Right ventricle myocardium superior (tissue), 1 donor: Measurements from ENCODE around the gene RGS4. TPM values are rescaled to one million over a fixed set of nuclear protein-coding genes. Genes with fewer than 3 reads are reported as not detected.

Experiments
- ATAC-seq: fragments of 200-7000 bp; cut with Tn5 transposase; one replicate; pipeline ENCODE4 v1.9.1; 2020; ENCODE audit warnings: mild to moderate bottlenecking; ENCODE audit not compliant: poor library complexity
- DNase-seq: peaks from one replicate; pipeline ENCODE4 v3.0.0-alpha.2; 2020
- intact Hi-C: fragments of 100-400 bp; cut with DNase I; formaldehyde crosslinking; loops from one replicate; pipeline ENCODE4 v1.11.2; 2022
- long read RNA-seq: library from polyadenylated mRNA; unstranded; transcript quantifications from one replicate; pipeline ENCODE4 v2.0.0, GENCODE V29; 2021
- total RNA-seq: library from RNA; stranded (reverse); fragmentation: NEBNext Ultra II Directional; extraction: Animal tissue kit (Norgen Biotek cat#: 25700); gene quantifications from one replicate; pipeline ENCODE4 v1.2.1, GENCODE V29; 2021
- donor health status: DM: no; HTN: yes; CAD: no; lungs with severe emphysema.

Gene RGS4
- 0.78 TPM for total RNA-seq
- long read RNA-seq, result 0 reads

DNA sequence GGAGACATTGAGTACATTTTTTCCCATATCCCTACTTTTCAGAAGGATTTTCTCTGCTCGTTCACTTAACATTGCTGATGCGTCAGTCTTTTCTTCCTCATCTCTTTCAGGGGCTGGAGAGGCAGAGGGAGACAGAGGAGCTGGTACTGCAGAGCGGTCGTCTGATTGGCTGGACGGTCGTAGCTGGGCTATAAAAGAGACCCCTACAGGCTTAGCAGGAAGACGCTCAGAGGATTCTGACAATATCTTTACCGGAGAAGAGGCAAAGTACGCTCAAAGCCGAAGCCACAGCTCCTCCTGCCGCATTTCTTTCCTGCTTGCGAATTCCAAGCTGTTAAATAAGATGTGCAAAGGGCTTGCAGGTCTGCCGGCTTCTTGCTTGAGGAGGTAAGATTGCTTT is at the start of gene RGS4:
RGS4 (plus strand) TSS at position 220 of the 400 bp plus-strand sequence; CDS start at position 344, 124 bp downstream.
- ATAC-seq (peak; percentile 93), DNase-seq (peak; percentile 55)
- intact Hi-C loops, result loop anchor here (10.0 kb wide), 1 partner anchor 214 kb away; no protein-coding TSS in a partner anchor

- no peak for ATAC-seq
- DNase-seq, result no peak
- intact Hi-C loops, result no loop called here
These were observed 47.0 kb upstream of the RGS4 start for GRCh38 chr1:163022129-163022528.

GRCh38 chr1:163027610-163028009 is 41.6 kb upstream of the RGS4 start:
- DNase-seq (no peak), ATAC-seq (no peak)
- intact Hi-C loops, result no loop called here

DNA sequence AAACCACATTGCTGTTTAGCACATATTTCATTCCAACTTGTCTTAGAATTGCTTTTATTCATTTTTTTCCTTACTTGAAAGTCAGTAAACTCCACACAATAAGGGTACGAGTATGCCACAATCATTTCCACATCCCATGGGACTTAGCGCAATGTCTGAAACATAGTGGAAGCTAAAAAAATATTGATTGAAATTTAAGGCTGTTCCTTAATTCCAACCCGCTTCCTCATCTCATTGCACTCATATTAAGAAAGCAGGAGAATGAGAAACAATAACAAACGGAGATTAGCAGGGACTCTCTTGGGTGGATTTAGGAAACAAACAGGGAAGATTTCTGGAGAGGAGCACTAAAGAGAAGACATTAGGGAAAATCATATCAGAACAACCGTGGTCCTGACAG is 39.3 kb upstream of the RGS4 start:
- no peak for DNase-seq
- no peak for ATAC-seq
- intact Hi-C loops, result no loop called here

DNA sequence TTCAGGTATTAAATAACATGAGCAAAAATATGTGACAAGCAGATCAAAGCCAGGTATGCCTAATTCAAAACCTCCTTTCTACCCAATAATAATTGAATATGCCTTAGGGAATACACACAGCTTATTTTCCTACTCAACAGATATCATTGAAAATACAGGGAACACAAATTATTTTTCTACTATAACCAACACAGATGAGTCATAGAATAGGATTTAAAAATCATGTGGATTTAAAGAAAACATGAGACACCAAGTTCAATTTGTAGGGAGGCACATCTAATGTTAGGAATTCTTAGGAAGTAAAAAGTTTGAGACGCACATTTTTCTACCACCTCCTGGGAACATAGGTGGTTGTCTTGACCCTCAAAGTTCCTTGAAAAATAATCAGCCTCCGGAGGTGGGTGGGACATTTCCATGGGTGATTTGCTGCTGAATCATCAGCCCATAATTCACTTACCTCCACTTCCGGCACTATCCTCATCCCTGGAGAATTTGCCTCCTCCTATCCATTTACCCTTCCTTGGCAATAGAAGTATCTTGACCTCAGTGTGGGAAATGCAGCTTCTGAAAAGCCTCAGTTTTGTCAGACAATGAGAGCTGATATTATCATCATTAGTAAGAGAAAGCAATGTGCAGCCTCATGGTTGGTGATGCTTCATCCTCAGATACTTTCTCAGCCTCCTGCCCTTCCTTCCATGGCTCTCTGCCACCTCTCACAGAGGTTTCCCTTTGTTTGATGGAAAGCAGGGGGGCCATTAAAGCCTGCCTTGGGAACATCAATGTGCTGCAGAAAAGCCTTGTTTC is 33.5 kb upstream of the RGS4 start:
- DNase-seq (no peak), ATAC-seq (no peak)
- intact Hi-C loops, result no loop called here

GRCh38 chr1:163036671-163037070 is 32.5 kb upstream of the RGS4 start:
- DNase-seq, result no peak
- intact Hi-C loops, result no loop called here
- no peak for ATAC-seq

DNA sequence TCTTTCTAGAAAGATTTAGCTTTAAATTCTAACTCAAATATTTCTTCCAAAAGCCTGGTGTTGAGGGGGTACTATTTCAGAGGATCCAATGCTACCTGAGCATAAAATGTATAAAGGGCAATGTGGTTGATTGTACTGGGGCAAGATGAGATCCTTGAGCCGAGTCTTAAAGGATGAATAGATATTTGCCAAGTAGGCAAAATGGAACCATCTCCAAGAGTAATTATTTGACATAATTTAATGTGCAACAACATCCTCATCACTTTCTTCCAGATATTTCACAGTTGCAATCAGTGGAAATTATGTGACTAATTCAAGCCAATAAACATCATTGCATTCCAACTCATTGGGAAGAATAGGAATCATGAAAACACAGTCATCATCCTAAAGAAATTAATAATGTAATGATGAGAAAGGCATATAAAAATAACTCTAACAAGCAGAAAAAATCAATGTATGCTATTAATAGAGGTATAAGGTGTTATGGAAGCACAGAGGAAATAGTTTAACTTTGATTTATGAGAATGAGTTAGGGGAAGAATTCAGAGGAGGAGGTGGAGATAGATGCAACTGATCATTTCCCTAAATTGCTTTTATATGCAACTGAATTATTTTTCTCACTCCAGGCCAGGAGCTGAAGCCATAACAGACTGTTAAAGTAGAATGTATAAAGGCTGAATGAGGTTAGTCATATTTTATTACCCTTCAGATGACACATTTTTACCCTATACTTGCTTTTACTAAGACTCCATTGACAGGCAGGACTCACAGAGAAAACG is 30.0 kb upstream of the RGS4 start:
- intact Hi-C loops, result no loop called here
- no peak for ATAC-seq

DNA sequence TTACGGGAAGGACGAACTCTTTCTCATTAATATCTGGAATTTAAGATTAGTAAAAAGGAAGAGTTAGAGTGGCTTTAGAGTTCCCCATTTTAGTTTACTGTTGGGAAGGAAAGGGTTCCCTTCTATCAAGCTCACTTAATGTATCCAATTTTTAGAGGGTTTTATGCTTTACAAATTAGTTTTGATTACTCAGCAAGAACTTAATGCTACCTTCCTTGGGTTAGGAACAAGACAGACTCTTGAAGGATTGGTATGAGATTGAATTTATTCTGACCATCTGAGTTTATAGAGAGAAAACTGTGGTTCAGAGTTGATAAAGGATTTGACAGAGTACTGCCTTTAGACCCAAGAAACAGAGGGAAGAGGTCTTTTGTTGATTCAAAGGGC is 29.5 kb upstream of the RGS4 start:
- DNase-seq (no peak), ATAC-seq (no peak)
- intact Hi-C loops, result no loop called here

More for the DNA sequence above, 30.0 kb upstream of the RGS4 start:
- DNase-seq, result no peak

DNA sequence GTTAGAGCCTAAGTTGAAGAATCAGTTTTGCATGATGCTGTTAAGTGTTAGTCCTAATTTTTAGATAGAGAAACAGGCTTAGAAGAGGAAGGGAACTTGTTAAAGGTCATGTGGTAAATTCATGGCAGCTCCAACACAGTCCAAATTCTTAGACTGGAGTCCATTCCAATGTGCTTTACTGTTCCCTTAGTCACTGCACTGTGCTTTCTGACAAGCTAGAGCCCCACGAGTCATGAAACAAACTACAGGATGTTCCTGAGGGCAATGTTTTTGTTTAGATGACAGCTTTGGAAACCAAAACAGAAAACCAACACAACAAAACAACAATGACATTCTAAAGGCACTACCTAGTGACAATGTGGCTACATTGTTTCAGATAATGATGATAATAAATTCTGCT is 23.1 kb upstream of the RGS4 start:
- DNase-seq (no peak), ATAC-seq (no peak)
- intact Hi-C loops, result no loop called here

GRCh38 chr1:163047951-163048659 is 21.1 kb upstream of the RGS4 start:
- no peak for ATAC-seq
- no peak for DNase-seq
- intact Hi-C loops, result no loop called here

- ATAC-seq (no peak), DNase-seq (no peak)
- intact Hi-C loops, result no loop called here
These were observed 20.3 kb upstream of the RGS4 start for GRCh38 chr1:163048869-163049268.

GRCh38 chr1:163049296-163049695 is 19.9 kb upstream of the RGS4 start:
- no peak for DNase-seq
- intact Hi-C loops, result no loop called here
- ATAC-seq, result no peak

- ATAC-seq, result no peak
- intact Hi-C loops, result no loop called here
- no peak for DNase-seq
These were observed 18.7 kb upstream of the RGS4 start for GRCh38 chr1:163050496-163050895.

GRCh38 chr1:163054181-163054591 is 15.0 kb upstream of the RGS4 start:
- no peak for ATAC-seq
- no peak for DNase-seq
- intact Hi-C loops, result no loop called here

GRCh38 chr1:163055005-163055404 is 14.2 kb upstream of the RGS4 start:
- no peak for ATAC-seq
- DNase-seq, result no peak
- intact Hi-C loops, result no loop called here

GRCh38 chr1:163055531-163055930 is 13.6 kb upstream of the RGS4 start:
- ATAC-seq, result no peak
- no peak for DNase-seq
- intact Hi-C loops, result no loop called here

- intact Hi-C loops, result no loop called here
- ATAC-seq (no peak), DNase-seq (no peak)
These were observed 12.3 kb upstream of the RGS4 start for GRCh38 chr1:163056831-163057230.

DNA sequence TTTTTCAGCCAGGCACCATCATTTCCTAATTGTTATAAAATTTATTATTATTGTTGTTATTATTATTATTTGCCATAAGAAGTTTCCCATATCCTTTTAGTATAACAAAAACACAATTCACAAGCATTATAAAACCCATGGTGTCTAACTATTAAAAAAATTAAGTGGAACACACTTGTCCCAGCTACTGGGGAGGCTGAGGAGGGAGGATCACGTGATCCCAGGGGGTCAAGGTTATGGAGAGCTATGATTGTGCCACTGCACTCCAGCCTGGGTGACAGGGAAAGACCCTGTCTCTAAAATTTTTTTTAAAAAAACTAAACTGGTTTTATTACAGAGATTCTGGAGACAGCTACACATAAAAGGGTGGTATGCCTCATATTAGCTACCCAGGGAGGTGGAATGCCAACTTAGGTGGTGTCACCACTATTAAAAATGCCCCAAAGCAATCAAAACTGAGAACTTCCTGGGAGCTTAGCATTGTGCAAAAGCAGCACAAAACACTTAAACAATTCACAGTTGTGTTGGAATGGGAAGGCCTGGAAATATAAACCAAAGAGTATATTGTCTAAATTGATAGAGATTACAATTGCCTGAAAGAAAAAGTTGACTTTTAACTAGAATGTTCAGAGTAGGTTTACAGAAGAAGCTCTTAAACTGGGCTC is 8.7 kb upstream of the RGS4 start:
- ATAC-seq (no peak), DNase-seq (no peak)
- intact Hi-C loops, result loop anchor here (10.0 kb wide), 1 partner anchor 206 kb away; no protein-coding TSS in a partner anchor

- ATAC-seq, result no peak
- DNase-seq, result no peak
- intact Hi-C loops, result loop anchor here (10.0 kb wide), 1 partner anchor 208 kb away; no protein-coding TSS in a partner anchor
These were observed 6.0 kb upstream of the RGS4 start for GRCh38 chr1:163063143-163063542.
